Progenitor cell of endocrine pancreas (in vitro differentiated cells): ENCODE data around the gene ZFAND4. TPM values are rescaled to one million over a fixed set of nuclear protein-coding genes. Genes with fewer than 3 reads are reported as not detected.
"Not testable (repeated sequence)": the region's sequence is repeated elsewhere in the genome, so short reads cannot be mapped to it uniquely, and the experiment has no call there.

ENCODE experiments used
- DNase-seq: peaks from one replicate; pipeline ENCODE4 v3.0.0; 2021; ENCODE audit warnings: low spot score; ENCODE audit not compliant: unreplicated experiment
- H3K27ac Mint-ChIP-seq: 2 replicates; pipeline ENCODE4 v1.8.0; 2021; ENCODE audit warnings: mild to moderate bottlenecking, moderate library complexity, mixed read lengths
- H3K27me3 Mint-ChIP-seq: 2 replicates; pipeline ENCODE4 v1.8.0; 2021; ENCODE audit warnings: mixed read lengths
- H3K36me3 Mint-ChIP-seq: 2 replicates; pipeline ENCODE4 v1.8.0; 2022; ENCODE audit warnings: mixed read lengths; ENCODE audit not compliant: insufficient read depth
- H3K4me1 Mint-ChIP-seq: 2 replicates; pipeline ENCODE4 v1.8.0; 2021; ENCODE audit warnings: low read depth, mixed read lengths
- H3K4me3 Mint-ChIP-seq: 2 replicates; pipeline ENCODE4 v1.8.0; 2021; ENCODE audit warnings: low read depth, mild to moderate bottlenecking, moderate library complexity, mixed read lengths
- H3K9me3 Mint-ChIP-seq: 2 replicates; pipeline ENCODE4 v1.8.0; 2021; ENCODE audit warnings: low read depth, mixed read lengths
- total RNA-seq: library from RNA; stranded (reverse); gene quantifications from 2 replicates; pipeline ENCODE4 v1.2.1, GENCODE V29; 2021
- TF ChIP-seq, protein P1 (sequence below): fragments of 200-600 bp; sonication (generic); IDR thresholded peaks from one replicate; pipeline ENCODE4 v1.5.0; 2021; ENCODE audit warnings: antibody characterized with exemption, mild to moderate bottlenecking; ENCODE audit not compliant: unreplicated experiment

The ZFAND4 gene
- total RNA-seq, 1 donor from 2014 or later: 27.9 TPM

GRCh38 chr10:45673074-45673648, 589 bp upstream of the ZFAND4 start:
- no peak for DNase-seq

GRCh38 chr10:45671300-45671699, 1.3 kb downstream of the ZFAND4 start:
- not testable (repeated sequence) for H3K27me3 Mint-ChIP-seq, DNase-seq, H3K36me3 Mint-ChIP-seq, H3K9me3 Mint-ChIP-seq
- Mint-ChIP-seq H3K4me1 (peaks cover 23% of the 10 kb centered on the region), H3K4me3 (peak overlapping the region; percentile 83), H3K27ac (peak overlapping the region; percentile 20)

More at GRCh38 chr10:45673074-45673648, 589 bp upstream of the ZFAND4 start:
- peaks cover 23% of the 10 kb centered on the region for H3K4me1 Mint-ChIP-seq
- H3K9me3 Mint-ChIP-seq: peaks cover 3% of the 10 kb centered on the region
- peak overlapping the region; percentile 59 for H3K4me3 Mint-ChIP-seq
- H3K36me3 Mint-ChIP-seq: no peaks in the 10 kb centered on the region
- peak overlapping the region; percentile 89 for H3K27ac Mint-ChIP-seq
- TF ChIP-seq, protein P1, sequence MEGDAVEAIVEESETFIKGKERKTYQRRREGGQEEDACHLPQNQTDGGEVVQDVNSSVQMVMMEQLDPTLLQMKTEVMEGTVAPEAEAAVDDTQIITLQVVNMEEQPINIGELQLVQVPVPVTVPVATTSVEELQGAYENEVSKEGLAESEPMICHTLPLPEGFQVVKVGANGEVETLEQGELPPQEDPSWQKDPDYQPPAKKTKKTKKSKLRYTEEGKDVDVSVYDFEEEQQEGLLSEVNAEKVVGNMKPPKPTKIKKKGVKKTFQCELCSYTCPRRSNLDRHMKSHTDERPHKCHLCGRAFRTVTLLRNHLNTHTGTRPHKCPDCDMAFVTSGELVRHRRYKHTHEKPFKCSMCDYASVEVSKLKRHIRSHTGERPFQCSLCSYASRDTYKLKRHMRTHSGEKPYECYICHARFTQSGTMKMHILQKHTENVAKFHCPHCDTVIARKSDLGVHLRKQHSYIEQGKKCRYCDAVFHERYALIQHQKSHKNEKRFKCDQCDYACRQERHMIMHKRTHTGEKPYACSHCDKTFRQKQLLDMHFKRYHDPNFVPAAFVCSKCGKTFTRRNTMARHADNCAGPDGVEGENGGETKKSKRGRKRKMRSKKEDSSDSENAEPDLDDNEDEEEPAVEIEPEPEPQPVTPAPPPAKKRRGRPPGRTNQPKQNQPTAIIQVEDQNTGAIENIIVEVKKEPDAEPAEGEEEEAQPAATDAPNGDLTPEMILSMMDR: no peak
- no peaks in the 10 kb centered on the region for H3K27me3 Mint-ChIP-seq

GRCh38 chr10:45669897-45670296, 2.7 kb downstream of the ZFAND4 start:
- Mint-ChIP-seq H3K4me3 (peak overlapping the region; percentile 46), H3K4me1 (peaks cover 23% of the 10 kb centered on the region)
- H3K9me3 Mint-ChIP-seq, H3K27me3 Mint-ChIP-seq, DNase-seq, H3K36me3 Mint-ChIP-seq, H3K27ac Mint-ChIP-seq: not testable (repeated sequence)

DNA sequence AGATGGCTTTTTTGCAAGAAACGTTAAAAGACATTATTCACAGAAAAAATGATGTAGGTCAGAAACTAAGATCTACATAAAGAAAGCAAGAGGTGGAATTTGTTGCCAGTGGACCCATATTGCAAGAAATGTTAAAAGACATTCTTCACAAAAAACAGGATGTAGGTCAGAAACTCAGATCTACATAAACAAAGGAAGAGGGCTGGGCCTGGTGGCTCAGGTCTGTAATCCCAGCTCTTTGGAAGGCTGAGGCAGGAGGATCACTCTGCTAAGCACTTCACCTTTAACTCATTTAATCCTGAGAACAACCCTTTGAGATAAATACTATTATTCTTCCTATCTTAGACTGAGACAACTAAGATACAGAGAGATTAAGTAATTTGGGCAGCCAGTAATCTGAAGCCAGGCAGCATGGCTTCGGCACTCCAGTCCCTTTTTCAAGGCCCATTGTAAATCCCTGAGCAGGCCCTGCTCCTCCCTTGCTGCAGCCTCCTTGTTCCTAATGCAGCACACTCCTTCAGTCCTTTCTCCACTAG, 11.6 kb downstream of the ZFAND4 start:
- no peaks in the 10 kb centered on the region for H3K27me3 Mint-ChIP-seq
- H3K27ac Mint-ChIP-seq: no peak overlapping the region
- H3K4me1 Mint-ChIP-seq: no peaks in the 10 kb centered on the region
- no peak overlapping the region for H3K4me3 Mint-ChIP-seq
- TF ChIP-seq, protein P1: no peak
- H3K36me3 Mint-ChIP-seq: peaks cover 17% of the 10 kb centered on the region
- DNase-seq: no peak
- H3K9me3 Mint-ChIP-seq: no peaks in the 10 kb centered on the region

GRCh38 chr10:45657033-45657926, 15.3 kb downstream of the ZFAND4 start:
- Mint-ChIP-seq H3K27ac (no peak overlapping the region), H3K9me3 (no peaks in the 10 kb centered on the region), H3K27me3 (no peaks in the 10 kb centered on the region), H3K4me1 (peaks cover 12% of the 10 kb centered on the region), H3K36me3 (peaks cover 15% of the 10 kb centered on the region), H3K4me3 (no peak overlapping the region)
- no peak for DNase-seq
- TF ChIP-seq, protein P1: no peak

DNA sequence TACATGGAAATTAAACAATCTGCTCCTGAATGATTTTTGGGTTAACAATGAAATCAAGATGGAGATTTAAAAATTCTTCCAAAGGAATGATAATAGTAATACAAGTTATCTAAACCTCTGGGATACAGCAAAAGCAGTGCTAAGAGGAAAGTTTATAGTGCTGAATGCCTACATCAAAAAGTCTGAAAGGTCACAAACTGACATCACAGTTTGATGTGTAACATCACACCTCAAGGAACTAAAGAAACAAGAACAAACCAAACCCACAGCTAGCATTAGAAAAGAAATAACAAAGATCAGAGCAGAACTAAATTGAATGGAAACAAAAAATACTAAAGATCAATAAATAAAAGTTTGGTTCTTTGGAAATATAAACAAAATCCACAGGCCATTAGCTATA, 17.4 kb downstream of the ZFAND4 start:
- TF ChIP-seq, protein P1: no peak
- Mint-ChIP-seq H3K9me3 (no peaks in the 10 kb centered on the region), H3K4me1 (peaks cover 12% of the 10 kb centered on the region)

DNA sequence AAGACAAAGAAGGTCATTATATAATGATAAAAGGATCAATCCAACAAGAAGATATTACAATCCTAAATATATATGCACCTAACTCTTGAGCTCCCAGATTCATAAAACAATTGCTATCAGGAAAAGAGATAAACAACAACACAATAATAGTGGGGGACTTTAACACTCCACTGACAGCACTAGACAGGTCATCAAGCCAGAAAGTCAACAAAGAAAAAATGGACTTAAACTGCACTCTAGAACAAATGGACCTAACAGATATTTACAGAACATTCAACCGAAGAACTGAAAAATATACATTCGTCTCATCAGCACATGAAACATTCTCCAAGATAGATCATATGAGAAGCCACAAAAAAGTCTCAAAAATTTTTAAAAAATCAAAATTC, 17.8 kb downstream of the ZFAND4 start:
- H3K4me1 Mint-ChIP-seq: peaks cover 12% of the 10 kb centered on the region
- not testable (repeated sequence) for H3K4me3 Mint-ChIP-seq, H3K27ac Mint-ChIP-seq, H3K9me3 Mint-ChIP-seq, H3K36me3 Mint-ChIP-seq, H3K27me3 Mint-ChIP-seq, DNase-seq

More for the DNA sequence above, 17.4 kb downstream of the ZFAND4 start:
- DNase-seq: no peak
- peaks cover 6% of the 10 kb centered on the region for H3K36me3 Mint-ChIP-seq
- no peak overlapping the region for H3K27ac Mint-ChIP-seq
- H3K4me3 Mint-ChIP-seq: no peak overlapping the region
- H3K27me3 Mint-ChIP-seq: no peaks in the 10 kb centered on the region
